ENCODE results near the gene NOC2L.
"Not testable (repeated sequence)": the region's sequence is repeated elsewhere in the genome, so short reads cannot be mapped to it uniquely, and the experiment has no call there.

Gene NOC2L

GRCh38 chr1:997993-998744, 39.1 kb upstream of the NOC2L start:
- DNase-seq (ENCODE audit: low read depth), result no peak
- TF ChIP-seq CTCF (conservative IDR thresholded peaks at IDR 0.05; ENCODE audit: low read depth, low read length), result no peak
- H3K4me3 ChIP-seq (ENCODE audit: low read depth, low read length), result peak overlapping the region; percentile 69

- no peak for DNase-seq (ENCODE audit: low read depth)
- TF ChIP-seq CTCF (conservative IDR thresholded peaks at IDR 0.05; ENCODE audit: low read depth, low read length), result no peak
- H3K4me3 ChIP-seq (ENCODE audit: low read depth, low read length), result no peak overlapping the region
Observed at GRCh38 chr1:997713-997992, 38.6 kb upstream of the NOC2L start.

GRCh38 chr1:996851-997712, 38.0 kb upstream of the NOC2L start:
- no peak for DNase-seq (ENCODE audit: low read depth)
- H3K4me3 ChIP-seq (ENCODE audit: low read depth, low read length), result no peak overlapping the region
- TF ChIP-seq CTCF (conservative IDR thresholded peaks at IDR 0.05; ENCODE audit: low read depth, low read length), result no peak

- no peak overlapping the region for H3K4me3 ChIP-seq (ENCODE audit: low read depth, low read length)
- no peak for TF ChIP-seq CTCF (conservative IDR thresholded peaks at IDR 0.05; ENCODE audit: low read depth, low read length)
- no peak for DNase-seq (ENCODE audit: low read depth)
Observed at GRCh38 chr1:995665-996633, 36.9 kb upstream of the NOC2L start.

- not testable (repeated sequence) for DNase-seq (ENCODE audit: low read depth); H3K4me3 ChIP-seq (ENCODE audit: low read depth, low read length)
Observed at GRCh38 chr1:994546-994945, 35.5 kb upstream of the NOC2L start.

GRCh38 chr1:993379-993995, 34.4 kb upstream of the NOC2L start:
- DNase-seq (ENCODE audit: low read depth), result no peak
- H3K4me3 ChIP-seq (ENCODE audit: low read depth, low read length), result no peak overlapping the region
- TF ChIP-seq CTCF (conservative IDR thresholded peaks at IDR 0.05; ENCODE audit: low read depth, low read length), result no peak

All from choroid plexus epithelial cell (primary cell).